HK-2 (cell line): ENCODE measurements around the gene MRC2.
"Not testable (repeated sequence)": the region's sequence is repeated elsewhere in the genome, so short reads cannot be mapped to it uniquely, and the experiment has no call there.

Experiments
- DNase-seq: peaks from one replicate; pipeline ENCODE4 v3.0.0-alpha.2; 2018; ENCODE audit not compliant: unreplicated experiment

The MRC2 gene

GRCh38 chr17:62680541-62681052 lies 53.1 kb downstream of the MRC2 start:
- DNase-seq: no peak

- DNase-seq: no peak
Measured at GRCh38 chr17:62681061-62681938, 53.8 kb downstream of the MRC2 start.

- no peak for DNase-seq
Measured at GRCh38 chr17:62681939-62682381, 54.5 kb downstream of the MRC2 start.

- DNase-seq: no peak
Measured at GRCh38 chr17:62684179-62684578, 56.7 kb downstream of the MRC2 start.

- no peak for DNase-seq
Measured at GRCh38 chr17:62687997-62688396, 60.5 kb downstream of the MRC2 start.

- no peak for DNase-seq
Measured at GRCh38 chr17:62688398-62689160, 61.1 kb downstream of the MRC2 start.

GRCh38 chr17:62689441-62690167 lies 62.1 kb downstream of the MRC2 start:
- DNase-seq: no peak

GRCh38 chr17:62690168-62690897 lies 62.9 kb downstream of the MRC2 start:
- DNase-seq: no peak

- DNase-seq: not testable (repeated sequence)
Measured at GRCh38 chr17:62691589-62691915, 64.1 kb downstream of the MRC2 start.

GRCh38 chr17:62692159-62692651 lies 64.7 kb downstream of the MRC2 start:
- no peak for DNase-seq

- no peak for DNase-seq
Measured at GRCh38 chr17:62692721-62693431, 65.4 kb downstream of the MRC2 start.

GRCh38 chr17:62693616-62694409 lies 66.3 kb downstream of the MRC2 start:
- DNase-seq: no peak

GRCh38 chr17:62695093-62695738 lies 67.7 kb downstream of the MRC2 start:
- DNase-seq: not testable (repeated sequence)

- peak; percentile 43 for DNase-seq
Measured at GRCh38 chr17:62696256-62696655, 68.8 kb downstream of the MRC2 start.

- no peak for DNase-seq
Measured at GRCh38 chr17:62696726-62697490, 69.4 kb downstream of the MRC2 start.

GRCh38 chr17:62698459-62698858 lies 71.0 kb downstream of the MRC2 start:
- DNase-seq: not testable (repeated sequence)

- no peak for DNase-seq
Measured at GRCh38 chr17:62700964-62701705, 73.7 kb downstream of the MRC2 start.

GRCh38 chr17:62701706-62702085 lies 74.2 kb downstream of the MRC2 start:
- no peak for DNase-seq
